HG03064 (cell line): Measurements from ENCODE around the gene ADK.
A peak's percentile ranks its signal among the peaks of the same experiment; 100 is the strongest.

ENCODE experiments used
- ATAC-seq: cut with Tn5 transposase; IDR thresholded peaks from one replicate; pipeline ENCODE4 v1.9.1; 2021; ENCODE audit warnings: low read depth; ENCODE audit not compliant: unreplicated experiment

ADK gene

DNA sequence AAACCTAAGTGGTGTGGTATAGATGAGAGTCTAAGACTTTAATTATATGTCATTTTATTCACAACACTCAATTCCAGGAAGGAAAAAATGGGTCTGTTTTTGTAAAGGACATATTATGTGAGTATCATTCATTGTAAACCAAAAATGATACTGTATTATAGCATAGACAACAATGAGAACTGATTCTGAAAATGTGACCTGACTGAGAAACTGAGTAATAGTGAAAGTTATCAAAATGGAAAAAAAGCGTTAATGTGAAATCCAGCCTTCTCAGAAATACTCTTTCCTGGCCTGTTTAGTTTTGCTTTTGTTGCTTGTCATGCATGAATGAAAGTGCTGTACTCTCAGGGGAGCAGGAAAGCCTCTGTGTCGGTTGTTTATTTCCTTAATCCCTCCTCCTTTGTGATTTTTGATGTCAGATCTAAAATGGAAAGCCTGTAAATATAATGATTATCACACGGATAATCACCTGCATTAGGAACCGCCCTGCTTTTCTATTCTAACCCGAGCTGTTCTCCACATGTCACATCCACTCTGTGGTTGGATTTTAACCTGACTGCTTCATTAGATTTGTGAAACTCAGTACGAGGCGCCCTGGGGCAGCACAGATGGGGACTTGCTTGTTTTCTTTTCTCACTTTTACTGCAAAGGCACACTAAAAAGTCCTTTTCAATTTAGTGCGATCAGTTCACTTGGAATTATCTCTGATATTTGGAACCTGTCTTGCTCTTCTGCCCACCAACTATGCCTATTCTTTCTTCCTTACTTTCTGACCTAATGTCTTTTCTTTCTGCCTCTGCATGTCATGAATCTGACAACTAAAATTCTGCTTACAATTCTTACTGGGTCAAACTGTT lies 434.4 kb downstream of the ADK start:
- ATAC-seq, result peak; percentile 71

DNA sequence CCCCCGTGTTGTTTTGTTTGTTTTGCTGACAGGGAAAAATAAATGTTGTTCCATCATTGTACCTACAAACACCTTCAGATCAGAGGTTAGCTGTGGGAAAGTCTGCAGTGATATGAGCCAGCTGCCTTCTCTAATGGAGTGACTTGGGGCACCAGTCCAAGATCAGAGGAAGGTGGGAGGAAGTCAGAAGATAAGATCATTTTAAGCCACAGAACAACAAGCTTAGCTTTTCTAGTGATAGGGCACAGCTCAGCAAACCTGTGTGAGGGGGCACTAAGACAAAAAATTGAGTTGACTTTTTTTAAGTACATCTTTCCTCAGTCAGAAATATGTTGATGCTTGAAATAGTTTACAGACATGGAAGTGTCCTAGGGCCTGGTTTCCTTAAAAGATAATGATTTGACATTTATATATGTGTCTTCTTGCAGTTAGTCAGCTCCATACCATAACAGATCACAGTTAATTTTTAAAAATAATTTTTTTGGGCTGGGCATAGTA lies 435.1 kb downstream of the ADK start:
- no peak for ATAC-seq

DNA sequence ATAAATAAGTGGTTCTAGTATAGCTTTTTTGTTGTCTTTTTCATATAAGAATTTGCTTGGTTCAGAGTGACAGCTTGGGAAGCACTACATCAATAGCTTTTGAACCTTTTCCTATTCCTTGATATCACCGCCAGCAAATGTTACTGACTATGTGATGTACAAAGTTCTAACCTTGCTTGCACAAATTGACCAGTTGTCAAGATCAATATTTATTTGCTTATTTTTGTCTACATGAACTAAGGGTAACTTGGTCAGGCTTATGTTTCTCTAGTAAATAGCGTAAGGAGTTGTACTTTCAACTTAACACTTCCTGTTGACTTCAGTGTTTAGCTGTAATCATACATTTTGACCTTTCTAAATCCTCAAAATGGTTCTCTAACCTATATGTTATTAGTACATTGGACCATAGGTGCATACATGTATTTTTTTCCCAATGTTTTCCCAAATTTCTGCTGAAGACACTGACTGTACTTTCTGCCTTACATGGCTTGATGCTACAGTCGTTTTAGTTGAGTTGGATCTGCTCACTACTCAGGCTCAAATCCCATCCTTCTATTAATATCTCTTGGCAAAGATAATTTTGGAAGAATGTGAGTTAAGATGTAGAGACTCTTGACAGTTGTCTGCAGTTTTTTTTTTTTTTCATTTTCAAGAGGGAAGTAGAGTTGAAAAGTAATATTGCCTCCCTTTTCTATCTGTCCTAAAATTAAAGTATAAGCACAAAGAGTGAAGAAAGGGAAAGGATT lies 436.3 kb downstream of the ADK start:
- no peak for ATAC-seq

- ATAC-seq, result no peak
These were observed 438.2 kb downstream of the ADK start for GRCh38 chr10:74589226-74589673.

DNA sequence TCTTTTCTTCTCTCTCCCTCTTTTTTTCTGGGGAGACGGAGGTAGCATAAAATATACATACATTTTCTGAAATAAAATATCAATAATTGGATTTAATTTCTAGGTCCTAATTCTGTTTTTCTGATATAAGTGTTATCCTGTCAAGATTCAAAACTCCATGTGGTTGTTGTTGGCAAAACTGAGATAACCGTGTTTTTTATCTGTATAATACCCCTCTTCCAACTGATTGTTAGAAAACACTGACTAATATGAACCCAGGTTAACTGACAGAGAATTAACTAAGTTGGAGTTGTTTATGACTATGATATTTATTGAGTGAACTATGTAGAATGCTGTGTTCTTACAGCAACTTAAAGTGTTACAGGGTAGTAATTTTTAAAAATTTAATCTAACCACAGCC lies 438.8 kb downstream of the ADK start:
- ATAC-seq, result no peak

GRCh38 chr10:74593470-74593869 lies 442.4 kb downstream of the ADK start:
- ATAC-seq, result no peak

GRCh38 chr10:74596713-74597112 lies 445.7 kb downstream of the ADK start:
- ATAC-seq, result no peak

- ATAC-seq, result peak; percentile 66
These were observed 448.0 kb downstream of the ADK start for GRCh38 chr10:74598891-74599566.

DNA sequence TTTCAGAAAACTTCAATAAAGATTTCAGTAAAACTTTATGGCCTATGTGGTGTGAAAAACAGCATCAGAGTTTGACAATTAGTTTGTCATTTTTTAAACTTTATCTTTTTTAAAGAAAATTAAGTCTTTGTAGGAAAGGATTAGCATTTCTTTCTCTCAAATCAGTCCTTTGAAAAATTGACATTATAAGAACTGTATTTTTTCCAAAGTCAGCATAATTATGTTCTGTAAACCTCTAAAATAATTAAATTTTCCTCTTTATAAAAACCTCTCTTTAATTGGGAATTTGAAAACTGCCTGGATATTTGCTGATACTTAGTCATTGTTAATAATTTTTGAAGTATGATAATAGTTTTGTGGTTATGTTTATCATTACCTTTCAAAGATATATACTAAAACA lies 448.7 kb downstream of the ADK start:
- no peak for ATAC-seq

GRCh38 chr10:74600170-74600569 lies 449.1 kb downstream of the ADK start:
- ATAC-seq, result no peak

DNA sequence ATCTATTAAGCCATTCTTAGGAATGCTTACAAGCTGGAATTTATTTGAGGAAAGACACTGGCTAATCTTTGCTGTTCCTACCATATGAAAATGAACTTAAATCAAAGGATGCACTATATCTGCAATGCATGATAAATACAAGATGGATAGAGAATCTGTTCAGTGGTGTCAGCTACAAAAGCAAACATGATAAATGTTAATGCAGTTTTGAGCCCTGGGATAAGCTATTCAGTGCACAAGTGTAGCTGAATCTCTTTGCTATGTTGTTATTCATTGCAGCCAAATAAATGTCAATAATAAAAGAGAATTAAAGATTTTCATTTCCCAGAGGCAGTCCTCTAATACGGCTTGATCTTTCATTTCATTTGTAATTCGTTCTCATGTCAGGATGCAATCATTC lies 451.6 kb downstream of the ADK start:
- no peak for ATAC-seq

DNA sequence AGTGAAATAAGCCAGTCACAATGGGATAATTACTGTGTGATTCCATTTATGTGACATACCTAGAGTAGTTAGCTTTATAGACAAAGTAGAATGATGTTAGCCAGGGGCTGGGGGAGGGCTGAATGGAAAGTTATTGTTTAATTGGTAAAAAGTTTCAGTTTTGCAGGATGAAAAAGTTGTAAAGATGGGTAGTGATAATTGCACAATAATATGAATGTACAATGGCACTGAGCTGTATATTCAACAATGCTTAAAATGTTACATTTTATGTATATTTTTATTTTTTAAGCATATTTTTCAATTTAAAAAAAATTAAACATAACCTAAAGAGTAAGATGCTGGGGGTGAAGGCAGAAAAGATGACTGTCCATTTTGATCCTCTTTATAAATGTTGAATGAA lies 459.3 kb downstream of the ADK start:
- ATAC-seq, result no peak

- ATAC-seq, result no peak
These were observed 461.2 kb downstream of the ADK start for GRCh38 chr10:74612195-74612594.

- ATAC-seq, result no peak
These were observed 469.6 kb downstream of the ADK start for GRCh38 chr10:74620626-74621025.

DNA sequence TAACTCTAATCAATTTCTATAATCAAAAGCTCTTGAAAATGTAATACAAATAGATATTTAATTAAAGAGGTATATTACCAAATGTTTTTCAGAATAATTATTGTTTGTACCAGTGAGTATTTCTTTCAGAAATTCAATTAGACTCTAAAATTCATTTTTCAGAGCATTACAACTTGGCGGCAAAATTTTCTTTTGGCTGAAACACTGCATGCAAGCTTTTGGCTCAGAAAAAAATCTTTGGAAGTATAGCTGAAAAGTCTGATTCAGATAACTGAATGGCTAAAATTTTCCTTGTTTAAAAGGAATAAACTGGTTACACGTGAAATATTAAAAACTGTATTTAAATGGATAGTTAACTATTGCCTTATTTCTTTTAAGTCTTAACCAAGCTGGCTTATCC lies 472.8 kb downstream of the ADK start:
- ATAC-seq, result no peak

- no peak for ATAC-seq
These were observed 473.5 kb downstream of the ADK start for GRCh38 chr10:74624501-74624900.

- ATAC-seq, result no peak
These were observed 477.1 kb downstream of the ADK start for GRCh38 chr10:74628136-74628535.

DNA sequence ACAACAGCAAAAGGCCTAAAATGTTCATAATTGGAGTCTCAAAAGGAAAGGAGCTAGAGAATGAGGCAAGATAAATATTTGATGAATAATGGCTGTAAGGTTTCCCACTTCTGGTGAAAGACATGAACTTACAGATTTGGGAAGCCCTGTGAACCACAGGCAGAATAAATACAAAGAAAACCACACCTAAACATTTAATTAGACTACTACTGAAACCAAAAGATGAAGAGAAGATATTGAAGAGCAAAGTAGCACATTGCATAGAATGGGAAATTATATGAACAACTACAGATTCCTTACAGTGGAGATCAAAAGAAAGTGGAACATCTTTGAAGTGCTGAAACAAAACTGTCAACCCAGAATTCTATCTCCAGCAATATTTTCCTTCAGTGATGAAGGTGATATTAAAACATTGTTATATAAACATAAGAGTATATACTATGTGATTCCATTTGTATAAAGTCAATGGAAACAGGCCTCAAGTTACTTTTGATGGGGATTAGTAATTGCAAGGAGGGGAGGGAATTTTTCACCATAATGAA lies 484.0 kb downstream of the ADK start:
- no peak for ATAC-seq

- no peak for ATAC-seq
These were observed 484.6 kb downstream of the ADK start for GRCh38 chr10:74635655-74636054.

GRCh38 chr10:74637685-74638084 lies 486.7 kb downstream of the ADK start:
- ATAC-seq, result no peak
